NCI-H82 (cell line): Measurements from ENCODE around the gene ELP2.
"Not testable (repeated sequence)": the region's sequence is repeated elsewhere in the genome, so short reads cannot be mapped to it uniquely, and the experiment has no call there.

Source experiments
- DNase-seq: peaks from one replicate; lab custom pipeline; 2025; lab: John Stamatoyannopoulos, UW

ELP2 gene

DNA sequence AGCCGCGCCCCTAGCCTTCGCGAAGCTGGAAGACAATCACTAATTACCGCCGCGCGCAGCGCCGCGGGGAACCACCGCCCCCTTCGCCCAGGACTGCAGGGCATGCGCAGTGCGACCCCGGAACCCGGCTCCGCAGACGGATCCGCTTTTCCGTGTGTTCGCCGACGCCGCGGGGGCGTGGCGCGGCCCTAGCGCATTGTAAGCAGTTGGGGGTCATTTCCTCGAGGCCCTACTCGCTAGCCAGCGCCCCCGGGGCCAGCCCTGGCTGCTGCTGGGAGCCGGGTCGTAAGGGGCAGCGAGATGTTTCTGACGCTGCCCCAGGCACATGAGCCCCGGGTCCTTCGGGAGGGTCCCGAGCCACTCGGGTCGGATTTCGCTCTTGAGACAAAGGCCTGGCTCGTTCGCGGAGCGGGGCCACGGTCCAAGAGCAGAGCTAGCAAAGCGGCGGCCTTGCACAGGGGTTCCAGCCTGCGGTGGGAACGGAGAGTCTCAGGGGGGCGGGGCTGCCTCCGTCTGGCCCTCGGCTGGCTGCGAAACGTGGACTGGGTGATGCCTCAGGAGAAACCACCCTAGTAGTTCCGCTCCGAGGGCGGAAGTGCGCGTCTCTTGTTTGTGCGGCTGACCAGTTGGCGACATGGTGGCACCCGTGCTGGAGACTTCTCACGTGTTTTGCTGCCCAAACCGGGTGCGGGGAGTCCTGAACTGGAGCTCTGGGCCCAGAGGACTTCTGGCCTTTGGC, at the start of gene ELP2, which contains the start of gene SLC39A6:
TSS of gene ELP2 (plus strand) at position 600 of the 739 bp plus-strand sequence. CDS start at position 635, 35 bp downstream.
TSS of gene SLC39A6 (minus strand) at position 41 of the 739 bp plus-strand sequence. CDS start 2,333 bp downstream, outside the sequence.
- peak; percentile 96 for DNase-seq

- not testable (repeated sequence) for DNase-seq
These were observed 48.6 kb upstream of the ELP2 start for GRCh38 chr18:36081118-36081517.

DNA sequence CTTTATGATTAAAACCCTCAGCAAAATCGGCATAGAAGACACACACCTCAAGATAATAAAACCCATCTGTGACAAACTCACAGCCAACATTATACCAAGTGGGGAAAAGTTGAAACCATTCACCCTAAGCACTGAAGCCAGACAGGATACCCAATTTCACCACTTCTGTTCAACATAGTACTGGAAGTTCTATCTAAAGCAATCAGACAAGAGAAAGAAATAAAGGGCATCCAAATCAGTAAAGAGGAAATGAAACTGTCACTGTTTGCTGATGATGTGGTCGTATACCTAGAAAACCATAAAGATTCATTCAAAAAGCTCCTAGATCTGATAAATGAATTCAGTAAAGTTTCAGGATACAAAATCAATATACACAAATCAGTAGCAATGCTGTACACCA, 46.0 kb upstream of the ELP2 start:
- no peak for DNase-seq

DNA sequence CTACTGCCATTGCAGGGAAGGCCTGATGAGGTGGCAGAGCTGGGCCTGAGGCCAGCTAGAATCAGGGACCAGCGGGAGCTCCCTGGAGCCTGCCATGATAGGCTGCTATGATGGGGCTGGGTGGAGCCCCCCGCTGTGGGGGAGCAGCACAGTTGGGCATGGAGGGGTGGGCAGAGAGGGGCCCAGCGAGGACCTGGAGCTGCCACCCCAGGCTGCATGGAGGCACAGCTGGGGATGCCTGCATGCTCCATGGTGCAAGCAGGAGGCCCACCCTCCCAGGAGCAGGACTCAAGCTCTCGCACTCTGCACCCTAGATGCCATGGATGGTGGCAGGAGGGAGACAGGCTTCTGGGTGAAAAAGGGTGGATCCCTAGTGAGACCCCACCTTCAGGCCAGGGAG, 44.5 kb upstream of the ELP2 start:
- DNase-seq = no peak

- DNase-seq = no peak
These were observed 43.5 kb upstream of the ELP2 start for GRCh38 chr18:36086186-36086585.

DNA sequence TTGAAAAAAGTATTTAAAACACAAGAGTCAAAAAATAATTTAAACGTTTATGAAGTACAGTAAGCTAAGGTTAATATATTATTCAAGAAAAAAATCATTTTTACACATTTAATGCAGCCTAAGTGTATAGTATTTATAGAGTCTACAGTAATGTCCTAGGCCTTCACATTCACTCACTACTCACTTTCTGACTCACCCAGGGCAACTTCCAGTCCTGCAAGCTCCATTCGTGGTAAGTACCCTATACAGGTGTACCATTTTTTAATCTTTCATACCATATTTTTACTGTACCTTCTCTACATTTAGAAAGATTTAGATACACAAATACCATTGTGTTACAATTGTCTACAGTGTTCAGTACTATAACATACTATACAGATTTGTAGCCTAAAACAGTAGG, 41.4 kb upstream of the ELP2 start:
- no peak for DNase-seq

DNA sequence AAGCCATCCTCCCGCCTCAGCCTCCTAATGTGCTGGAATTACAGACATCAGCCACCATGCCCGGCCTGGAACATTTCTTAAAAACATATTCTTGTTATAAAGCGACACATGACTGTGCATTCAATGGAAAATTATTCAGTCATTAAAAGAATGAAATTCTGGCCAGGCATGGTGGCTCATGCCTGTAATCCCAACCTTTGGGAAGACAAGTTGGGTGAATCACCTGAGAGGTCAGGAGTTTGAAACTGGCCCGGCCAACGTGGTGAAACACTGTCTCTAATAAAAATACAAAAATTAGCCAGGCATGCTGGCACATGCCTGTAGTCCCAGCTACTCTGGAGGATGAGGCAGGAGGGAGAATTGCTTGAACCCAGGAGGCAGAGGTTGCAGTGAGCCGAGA, 40.7 kb upstream of the ELP2 start:
- DNase-seq = no peak

DNA sequence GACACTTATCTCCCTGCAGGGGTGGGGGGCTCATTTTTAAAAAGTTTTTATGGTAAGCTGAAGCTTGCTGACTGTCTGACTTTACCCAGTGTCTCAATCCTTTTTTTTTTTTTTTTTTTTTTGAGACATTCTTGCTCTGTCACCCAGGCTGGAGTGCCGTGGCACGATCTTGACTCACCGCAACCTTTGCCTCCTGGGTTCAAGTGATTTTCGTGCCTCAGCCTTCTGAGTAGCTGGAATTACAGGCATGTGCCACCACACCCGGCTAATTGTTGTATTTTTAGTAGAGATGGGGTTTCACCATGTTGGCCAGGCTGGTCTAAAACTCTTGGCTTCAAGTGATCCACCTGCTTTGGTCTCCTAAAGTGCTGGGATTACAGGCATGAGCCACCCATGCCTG, 37.6 kb upstream of the ELP2 start:
- not testable (repeated sequence) for DNase-seq

- DNase-seq = no peak
These were observed 35.3 kb upstream of the ELP2 start for GRCh38 chr18:36094431-36094830.

GRCh38 chr18:36095936-36096519, 33.7 kb upstream of the ELP2 start:
- peak; percentile 67 for DNase-seq

DNA sequence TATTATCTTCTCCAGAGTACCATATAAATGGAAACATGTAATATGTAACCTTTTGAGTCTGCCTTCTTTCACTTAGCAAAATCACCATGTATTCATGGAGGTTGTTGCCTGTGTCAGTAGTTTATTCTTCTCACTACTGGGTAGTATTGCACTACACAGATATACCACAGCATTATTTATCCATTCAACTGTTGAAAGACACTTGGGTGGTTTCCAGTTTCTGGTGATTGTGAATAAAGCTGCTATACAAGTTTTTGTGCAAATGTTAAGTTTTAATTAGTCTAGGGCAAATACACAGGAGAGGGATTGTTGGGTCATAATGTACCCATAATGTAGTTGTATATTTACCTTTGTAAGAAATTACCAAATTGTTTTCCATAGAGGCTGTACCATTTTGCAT, 32.7 kb upstream of the ELP2 start:
- no peak for DNase-seq

- no peak for DNase-seq
These were observed 30.4 kb upstream of the ELP2 start for GRCh38 chr18:36099311-36099710.

DNA sequence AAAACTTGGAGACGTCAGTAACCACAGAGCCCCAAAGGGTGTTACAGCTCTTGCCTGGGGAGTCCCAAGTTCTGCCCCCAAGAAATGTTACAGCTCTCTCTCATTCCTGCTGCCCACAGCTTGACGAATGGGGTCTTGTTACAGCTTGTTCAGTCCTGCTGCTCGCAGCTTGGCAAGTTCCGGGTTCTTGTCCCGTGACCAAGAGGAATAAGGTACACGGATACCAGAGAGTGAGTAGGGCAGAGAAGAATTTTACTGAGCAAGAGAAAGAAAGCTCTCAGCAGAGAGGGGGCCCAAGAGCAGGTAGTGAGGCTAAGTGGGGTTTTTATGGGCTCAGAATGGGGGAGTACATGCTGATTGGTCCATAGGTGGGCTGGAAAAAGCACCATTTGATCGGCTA, 27.8 kb upstream of the ELP2 start:
- no peak for DNase-seq

GRCh38 chr18:36104749-36105148, 24.9 kb upstream of the ELP2 start:
- DNase-seq = no peak

- DNase-seq = no peak
These were observed 22.2 kb upstream of the ELP2 start for GRCh38 chr18:36107477-36107876.

GRCh38 chr18:36108196-36108595, 21.5 kb upstream of the ELP2 start:
- no peak for DNase-seq

- DNase-seq = no peak
These were observed 21.1 kb upstream of the ELP2 start for GRCh38 chr18:36108601-36109000.

DNA sequence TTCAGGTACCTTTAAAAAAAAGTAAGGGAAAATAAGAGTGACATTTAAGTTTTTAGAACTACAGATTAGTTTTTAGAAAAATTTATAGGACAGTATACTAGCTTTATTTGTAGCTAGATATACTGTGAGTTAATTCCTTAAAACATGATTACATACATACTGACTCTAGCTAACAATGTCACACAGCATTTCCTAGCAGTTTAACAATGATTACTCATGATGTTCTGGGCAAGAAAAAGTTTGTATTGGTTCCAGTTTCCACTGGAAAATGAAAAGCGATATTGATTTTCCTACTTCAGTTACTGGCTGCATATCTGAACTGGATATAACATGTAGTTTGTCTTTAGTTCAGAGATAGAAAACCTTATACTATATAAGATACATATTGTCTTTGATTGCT, 20.0 kb upstream of the ELP2 start:
- DNase-seq = no peak

DNA sequence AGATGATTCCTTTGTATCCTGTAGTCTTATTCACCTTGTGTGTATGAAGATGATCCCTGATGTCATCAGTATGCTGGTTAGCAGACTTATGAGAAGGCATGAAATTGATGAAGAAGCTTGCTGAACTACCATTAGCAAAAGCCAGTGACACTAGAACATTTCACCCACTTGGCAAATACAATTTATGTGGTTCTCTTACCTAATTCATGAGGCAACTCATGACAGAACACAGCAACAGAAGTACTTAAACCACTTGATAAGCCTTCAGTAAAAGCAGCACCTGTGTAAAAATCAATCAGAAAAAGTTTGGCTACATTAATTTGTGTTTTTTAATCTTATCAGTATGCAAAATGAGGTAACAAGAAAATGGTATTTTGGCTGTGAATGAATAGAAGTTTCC, 17.4 kb upstream of the ELP2 start:
- no peak for DNase-seq

- no peak for DNase-seq
These were observed 15.4 kb upstream of the ELP2 start for GRCh38 chr18:36114251-36114650.

DNA sequence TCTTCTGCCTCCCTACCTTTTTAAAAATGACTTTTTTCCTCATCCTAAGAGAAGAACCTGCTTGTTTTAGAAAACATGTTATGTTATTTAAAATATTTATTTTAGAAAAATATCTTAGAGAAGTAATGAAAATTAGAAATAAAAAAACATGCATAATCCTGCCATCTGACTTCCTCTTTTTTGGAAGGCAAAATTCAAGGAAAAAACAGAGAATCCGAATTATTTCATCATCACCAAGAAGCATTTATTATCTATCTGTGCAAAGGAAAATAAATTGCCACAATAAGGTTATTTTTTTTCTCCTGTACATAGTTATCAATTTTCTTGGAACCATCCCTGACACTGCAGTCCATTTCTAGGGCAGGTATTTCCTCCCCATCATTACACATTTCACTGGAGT, 15.0 kb upstream of the ELP2 start:
- DNase-seq = no peak

DNA sequence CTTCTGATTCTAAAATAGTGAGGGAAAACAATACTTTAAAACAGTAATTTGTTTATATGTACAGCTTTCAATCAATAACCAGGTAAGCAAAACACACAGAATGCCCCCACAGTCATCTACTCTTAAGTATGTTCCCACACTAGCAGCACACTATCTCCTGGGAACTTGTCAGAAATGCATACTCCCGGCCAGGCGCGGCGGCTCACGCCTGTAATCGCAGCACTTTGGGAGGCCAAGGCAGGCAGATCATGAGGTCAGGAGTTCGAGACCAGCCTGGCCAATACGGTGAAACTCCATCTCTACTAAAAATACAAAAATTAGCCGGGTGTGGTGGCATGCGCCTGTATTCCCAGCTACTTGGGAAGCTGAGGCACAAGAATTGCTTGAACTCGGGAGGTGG, 12.9 kb upstream of the ELP2 start:
- not testable (repeated sequence) for DNase-seq

GRCh38 chr18:36120297-36120696, 9.4 kb upstream of the ELP2 start:
- no peak for DNase-seq

DNA sequence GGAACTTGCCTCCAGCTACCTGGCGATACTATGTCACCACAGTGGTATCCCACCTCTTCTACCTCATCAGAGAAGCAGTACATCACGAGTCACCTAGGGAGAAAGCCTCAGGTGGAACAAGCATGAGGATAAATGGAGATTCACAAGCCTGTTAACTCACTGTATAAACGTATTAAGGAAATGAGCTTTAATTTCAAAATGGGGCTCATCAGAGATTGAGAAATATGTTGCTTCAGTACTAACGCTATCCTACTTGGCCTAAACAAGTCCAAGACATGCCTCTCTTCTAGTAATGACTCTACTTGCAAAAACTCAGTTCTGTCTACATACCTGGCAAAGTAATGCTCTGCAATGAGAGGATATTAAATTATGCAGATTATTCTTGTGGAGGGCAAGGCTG, 4.9 kb upstream of the ELP2 start:
- no peak for DNase-seq
